ENCODE measurements around the gene GZMB.

- no peak for TF ChIP-seq ZBTB33 (CRISPR knock-in tag; IDR thresholded peaks at IDR 0.05)
- no peak for TF ChIP-seq EP300 (IDR thresholded peaks at IDR 0.05; ENCODE audit: low read depth in 2 of 2, low read length in 2 of 2)
- TF ChIP-seq EP300 (CRISPR knock-in tag; IDR thresholded peaks at IDR 0.05; ENCODE audit: borderline replicate concordance) = no peak
- no peak for TF ChIP-seq WIZ (CRISPR knock-in tag; IDR thresholded peaks at IDR 0.05)
- TF ChIP-seq CREM (IDR thresholded peaks at IDR 0.05) = no peak
- no peak for TF ChIP-seq CREM (CRISPR knock-in tag; IDR thresholded peaks at IDR 0.05)
- no peak for TF ChIP-seq REST (IDR thresholded peaks at IDR 0.05; ENCODE audit: borderline replicate concordance in 1 of 2, low read depth in 1 of 2, low read length in 2 of 2)
- no peak for TF ChIP-seq ZNF274 (CRISPR knock-in tag; IDR thresholded peaks at IDR 0.05)
- TF ChIP-seq PBX3 (CRISPR knock-in tag; IDR thresholded peaks at IDR 0.05; ENCODE audit: borderline replicate concordance) = no peak
- TF ChIP-seq NR2F1 (CRISPR knock-in tag; IDR thresholded peaks at IDR 0.05) = no peak
- no peak for TF ChIP-seq TCF12 (IDR thresholded peaks at IDR 0.05)
- no peak for TF ChIP-seq TCF12 (CRISPR knock-in tag; IDR thresholded peaks at IDR 0.05)
- no peak for TF ChIP-seq CTCF (CRISPR knock-in tag; IDR thresholded peaks at IDR 0.05)
Measured at GRCh38 chr14:24680516-24680915, 46.5 kb upstream of the GZMB start.
